ENCODE measurements around the gene GGCX.
"Not testable (repeated sequence)": the region's sequence is repeated elsewhere in the genome, so short reads cannot be mapped to it uniquely, and the experiment has no call there.

GGCX gene

DNA sequence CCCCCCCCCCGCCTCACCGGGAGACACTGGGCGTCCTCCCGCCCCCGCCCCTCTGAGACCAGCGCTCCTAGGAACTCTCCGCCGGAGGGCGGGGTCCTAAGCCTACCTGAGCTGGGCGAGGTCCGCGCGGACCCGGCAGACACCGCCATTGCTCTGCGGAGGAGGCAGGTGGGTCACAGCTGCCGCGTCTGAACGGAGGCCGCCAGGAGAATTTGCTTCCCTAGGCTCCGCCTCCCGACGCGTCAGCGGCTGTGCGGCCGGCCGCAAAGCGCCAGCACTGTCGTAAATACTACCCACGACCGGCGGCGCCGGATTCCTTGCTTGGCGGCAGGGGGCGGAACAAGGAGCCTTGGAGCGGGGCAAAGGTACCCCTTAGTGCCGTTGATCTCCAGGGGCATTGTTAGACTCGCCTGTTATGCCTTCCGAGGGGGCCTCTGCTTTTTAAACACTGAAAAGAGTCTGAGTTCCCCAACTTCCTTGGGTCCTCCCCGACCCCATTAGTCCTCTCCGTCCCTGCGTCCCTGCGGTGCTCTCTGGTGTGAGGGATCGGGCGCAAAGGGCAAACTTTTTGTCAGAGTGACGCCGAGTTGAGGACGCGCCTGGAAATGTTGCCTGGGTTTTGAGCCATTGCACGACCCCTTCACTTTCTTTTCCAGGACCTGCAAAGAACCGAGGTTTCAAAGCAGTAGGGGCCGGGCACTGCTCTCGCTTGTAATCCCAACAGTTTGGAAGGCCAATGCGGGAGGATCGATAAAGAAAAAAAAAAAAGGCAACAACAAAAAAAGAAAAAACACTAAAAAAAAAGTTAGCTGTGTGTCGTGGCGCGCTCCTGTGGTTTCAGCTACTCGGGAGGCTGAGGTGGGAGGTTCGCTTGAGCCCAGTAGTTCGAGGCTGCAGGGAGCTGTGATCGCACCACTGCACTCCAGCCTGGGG lies at the start of gene GGCX:
TSS of gene GGCX (minus strand) at position 214 of the 933 bp plus-strand sequence. CDS start at position 149, 65 bp downstream.
- peak; percentile 91 for DNase-seq (ENCODE audit: low read depth in 2 of 2)

DNA sequence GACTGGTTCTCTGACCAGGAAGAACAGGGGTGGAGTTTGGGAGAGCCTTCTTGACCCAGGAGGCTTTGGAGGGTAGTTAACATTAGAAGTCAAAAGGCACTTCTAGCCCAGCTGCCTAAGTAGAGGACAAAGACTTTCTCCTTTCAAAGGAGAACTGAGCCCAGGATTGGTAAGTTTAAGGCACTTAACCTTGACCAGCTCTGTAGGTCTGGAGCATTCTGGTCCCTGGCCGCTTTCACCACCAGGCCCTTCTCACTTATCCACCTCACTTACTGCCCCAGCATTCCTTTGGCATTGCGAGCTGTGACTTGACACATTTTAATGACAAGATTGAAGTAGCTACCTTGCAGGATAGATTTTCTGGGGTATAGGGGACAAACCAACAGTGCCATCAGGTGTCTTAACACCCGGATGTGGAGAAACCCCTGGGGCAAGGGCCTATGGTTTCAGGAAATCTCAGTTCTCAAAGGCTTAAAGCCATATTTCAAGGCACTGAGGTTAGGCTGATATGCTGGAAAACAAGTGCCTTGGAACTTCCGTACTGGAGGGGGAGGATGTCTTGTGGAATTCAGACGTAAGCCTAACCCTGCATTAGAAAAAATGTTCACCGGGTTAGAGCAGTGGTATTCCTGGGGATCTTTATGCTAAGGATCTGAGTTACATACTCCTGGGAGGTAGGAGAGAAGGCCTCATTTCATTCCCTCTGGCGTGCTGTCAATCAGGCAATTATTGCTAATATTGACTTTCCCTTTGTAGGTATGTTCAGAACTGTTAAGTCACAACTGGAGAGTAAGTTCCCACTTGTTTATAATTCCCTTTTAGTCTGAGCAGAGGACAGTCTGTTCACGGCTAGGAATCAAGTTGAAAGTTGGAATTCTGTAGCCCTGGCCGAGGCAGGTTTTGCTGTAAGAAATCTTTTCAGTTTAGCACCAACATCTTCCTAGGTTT lies 46.2 kb upstream of the GGCX start:
- no peak for DNase-seq (ENCODE audit: low read depth in 2 of 2)

DNA sequence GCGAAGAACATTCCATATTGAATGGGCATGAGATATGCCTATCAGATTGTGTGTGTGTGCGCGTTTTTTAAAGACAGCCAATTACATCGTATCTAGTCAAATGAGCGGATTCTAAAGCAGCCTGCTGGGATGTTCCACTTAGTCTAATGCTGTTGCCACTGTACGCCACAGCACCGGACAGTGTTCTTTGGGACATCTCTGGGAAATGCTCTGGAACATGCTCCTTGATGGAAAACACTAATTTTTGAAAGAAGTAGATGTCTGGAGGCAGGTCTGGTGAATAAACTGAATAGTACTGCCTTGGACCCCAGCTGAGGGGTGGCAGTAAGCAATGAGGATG lies 44.8 kb upstream of the GGCX start:
- no peak for DNase-seq (ENCODE audit: low read depth in 2 of 2)

DNA sequence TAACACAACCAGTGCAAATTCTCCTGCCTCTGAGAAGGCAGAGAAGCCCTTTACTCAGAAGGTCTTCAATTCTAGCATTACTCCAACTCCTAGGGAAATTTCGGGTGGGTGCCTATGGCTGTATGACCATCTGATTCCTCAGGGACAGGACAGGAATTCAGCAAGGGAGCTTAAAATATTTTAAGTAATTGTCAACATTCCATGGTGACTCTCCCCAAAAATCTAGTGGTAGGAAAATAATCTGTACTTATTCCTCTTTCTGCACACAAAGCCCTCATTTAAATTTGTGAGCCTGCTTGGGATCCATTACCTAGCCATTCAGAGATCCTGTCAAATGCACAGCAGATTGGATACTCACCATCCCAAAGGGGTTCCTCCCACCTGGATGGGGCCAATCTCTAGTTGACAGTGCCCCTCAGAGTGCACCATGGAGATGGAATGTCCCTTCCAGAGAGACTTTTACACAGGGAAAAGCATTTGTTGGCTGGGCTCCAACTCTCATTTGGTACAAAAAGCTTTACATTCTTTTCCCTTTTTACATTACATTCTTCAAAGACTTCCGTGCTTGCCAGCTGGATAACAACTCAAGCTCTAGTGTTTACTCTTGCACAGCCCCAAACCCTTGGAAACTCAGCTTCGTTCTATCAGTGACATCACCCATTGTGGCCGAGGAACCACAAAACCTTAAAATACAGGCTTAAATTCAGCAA lies 44.3 kb upstream of the GGCX start:
- no peak for DNase-seq (ENCODE audit: low read depth in 2 of 2)

DNA sequence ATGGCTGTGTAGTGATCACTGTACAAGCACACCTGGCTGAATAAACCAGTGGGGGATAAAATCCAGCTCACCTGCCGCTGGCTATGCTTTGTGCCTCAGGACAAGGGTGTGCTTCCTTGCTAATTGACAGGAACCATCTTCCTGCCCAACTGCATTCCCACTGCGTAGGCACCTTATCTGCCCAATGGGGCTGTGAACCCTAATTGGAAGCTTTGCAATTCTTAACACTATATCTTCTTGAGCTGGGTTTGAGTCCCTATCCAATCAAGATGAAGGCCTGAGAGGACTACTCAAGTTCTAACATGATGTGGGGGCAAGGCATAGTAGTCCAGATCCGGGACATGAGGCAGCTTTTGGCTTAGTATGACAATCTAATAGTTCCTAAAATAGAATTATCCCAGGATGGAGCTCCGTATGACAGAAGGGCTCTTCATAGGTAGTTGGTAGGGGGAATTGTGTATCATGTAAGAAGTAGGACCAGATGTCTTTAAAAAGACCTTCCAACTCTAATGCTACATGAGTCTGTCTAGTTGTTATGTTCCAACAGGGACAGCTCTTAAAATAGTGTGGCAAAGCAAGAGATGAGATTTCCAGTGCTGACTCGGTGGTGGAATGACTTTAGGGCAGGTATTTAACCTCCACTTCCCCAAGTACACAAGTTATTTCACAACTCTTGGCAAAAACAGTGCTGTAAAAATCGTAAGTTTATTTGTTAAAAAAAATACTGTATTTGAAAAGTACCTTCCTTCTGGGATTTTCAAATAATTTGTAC lies 43.5 kb upstream of the GGCX start:
- DNase-seq (ENCODE audit: low read depth in 2 of 2) = no peak

DNA sequence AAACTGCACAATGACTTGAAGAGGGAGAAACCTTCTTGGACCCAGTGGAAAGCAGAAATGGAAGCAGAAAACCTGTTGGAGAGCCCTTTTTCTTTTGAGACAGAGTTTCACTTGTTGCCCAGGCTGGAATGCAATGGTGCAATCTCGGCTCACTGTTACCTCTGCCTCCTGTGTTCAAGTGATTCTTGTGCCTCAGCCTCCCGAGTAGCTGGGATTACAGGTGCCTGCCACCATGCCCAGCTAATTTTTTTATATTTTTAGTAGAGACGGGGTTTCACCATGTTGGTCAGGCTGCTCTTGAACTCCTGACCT lies 42.8 kb upstream of the GGCX start:
- not testable (repeated sequence) for DNase-seq (ENCODE audit: low read depth in 2 of 2)

DNA sequence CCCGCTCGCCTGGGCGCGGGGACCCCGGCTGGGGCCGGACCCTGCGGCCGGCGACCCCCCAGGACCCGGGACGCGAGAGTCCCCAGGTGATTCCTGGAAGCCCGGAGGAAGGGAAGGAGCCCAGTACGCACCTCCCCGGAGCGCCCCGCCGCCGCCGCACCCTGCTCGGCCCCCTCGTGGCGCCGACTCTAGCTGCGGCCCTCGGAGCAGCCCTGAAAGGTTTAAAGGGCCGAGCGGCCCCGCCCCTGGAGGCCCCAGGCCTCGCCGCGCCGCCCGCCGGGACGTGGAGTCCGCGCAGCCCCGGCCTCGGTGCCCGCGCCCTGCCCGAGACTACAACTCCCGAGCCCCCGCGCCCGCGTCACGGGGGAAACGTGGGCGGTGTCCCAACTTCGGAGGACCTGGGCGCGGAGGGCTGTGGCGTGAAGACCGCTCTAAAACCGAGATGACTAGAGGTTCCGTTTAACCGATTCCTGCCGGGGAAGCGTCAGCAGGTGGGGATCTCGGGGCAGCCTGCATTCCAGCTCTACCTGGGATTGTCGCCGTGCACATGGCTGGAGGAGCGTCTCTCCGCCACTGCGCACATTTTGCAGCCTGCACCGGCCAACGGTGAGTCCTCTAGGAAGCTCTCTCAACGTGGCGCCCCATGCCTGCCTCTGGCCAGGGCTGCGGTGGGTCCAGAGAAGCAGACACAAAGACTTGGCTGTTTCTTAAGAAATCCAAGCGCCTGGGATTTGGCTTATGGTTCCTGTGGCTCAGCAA lies 41.4 kb upstream of the GGCX start, which contains the start of gene TMEM150A:
TSS of gene TMEM150A (minus strand) at position 223 of the 759 bp plus-strand sequence. CDS start 750 bp downstream, outside the sequence.
- DNase-seq (ENCODE audit: low read depth in 2 of 2) = peak; percentile 75 to 89

DNA sequence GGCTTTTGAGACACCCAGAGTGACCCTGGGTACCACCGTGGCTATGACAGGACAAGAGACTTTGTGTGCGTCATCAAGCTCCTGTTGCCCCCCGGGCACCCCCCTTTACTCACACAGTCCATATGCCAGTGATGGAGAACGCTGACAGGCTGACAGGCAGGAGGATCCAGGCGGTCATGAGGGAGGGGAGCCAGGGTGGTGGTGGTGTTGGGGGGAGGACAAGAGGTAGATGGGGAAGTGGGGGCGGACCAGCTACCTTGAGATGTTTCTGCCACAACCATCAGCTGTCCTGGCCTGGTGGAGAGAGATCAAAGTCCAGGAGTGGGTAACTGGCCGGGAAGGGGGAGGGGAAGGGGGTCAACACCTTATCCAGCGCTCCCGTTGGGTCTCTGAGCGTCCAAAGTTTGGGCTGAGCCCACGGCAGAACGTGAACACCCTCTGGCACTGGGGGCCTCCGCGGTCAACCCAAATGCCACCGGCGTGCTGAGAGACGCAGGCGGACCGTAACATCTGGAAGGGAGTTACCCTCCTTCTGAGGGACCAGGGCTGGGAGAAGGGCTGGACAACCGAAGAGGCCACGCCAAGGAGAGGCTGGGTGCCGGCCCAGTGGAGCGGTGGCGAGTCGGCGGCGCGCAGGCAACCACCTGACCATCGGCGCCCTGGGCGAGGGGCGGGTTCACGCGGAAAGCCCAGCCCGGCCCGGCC lies 40.6 kb upstream of the GGCX start:
- DNase-seq (ENCODE audit: low read depth in 2 of 2) = no peak

DNA sequence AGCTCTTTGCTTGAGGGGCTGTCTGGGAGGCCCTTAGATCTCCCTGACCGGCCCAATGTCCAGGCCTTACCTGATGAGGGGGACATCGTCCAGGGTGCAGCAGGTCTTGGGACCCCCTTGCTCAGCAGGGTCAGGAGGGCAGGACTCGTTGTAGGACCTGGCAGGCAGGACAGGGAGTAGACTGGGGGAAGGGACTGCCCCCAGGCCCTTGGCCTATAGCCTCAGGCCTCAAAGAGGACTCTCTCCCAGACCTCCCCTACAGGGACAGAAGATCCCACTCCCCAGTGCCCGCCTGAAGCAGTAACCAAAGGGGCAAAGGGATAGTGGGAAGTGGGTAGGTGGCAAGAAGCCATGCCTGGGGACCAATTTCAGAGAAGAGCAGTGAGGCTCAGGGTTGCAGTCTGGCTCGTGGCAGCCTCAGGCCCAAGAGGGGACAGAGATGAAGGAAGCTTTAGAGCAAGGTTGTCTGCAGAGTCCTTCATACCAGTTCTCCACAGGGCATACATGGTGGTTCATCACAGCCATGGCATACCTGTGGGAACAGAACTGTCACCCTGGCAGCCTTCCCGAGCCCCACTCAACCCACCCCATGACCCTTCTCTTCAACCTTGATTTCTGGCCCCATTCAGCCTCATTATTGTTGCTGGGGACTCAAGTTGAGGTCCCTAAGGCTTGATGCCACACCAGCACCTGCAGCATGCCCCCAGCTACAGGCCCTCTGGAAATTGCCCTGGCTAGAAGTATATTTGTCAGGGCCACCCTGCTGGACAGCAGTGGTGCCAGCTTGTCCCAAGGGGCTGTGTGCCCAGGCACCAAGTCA lies 39.9 kb upstream of the GGCX start:
- no peak for DNase-seq (ENCODE audit: low read depth in 2 of 2)

DNA sequence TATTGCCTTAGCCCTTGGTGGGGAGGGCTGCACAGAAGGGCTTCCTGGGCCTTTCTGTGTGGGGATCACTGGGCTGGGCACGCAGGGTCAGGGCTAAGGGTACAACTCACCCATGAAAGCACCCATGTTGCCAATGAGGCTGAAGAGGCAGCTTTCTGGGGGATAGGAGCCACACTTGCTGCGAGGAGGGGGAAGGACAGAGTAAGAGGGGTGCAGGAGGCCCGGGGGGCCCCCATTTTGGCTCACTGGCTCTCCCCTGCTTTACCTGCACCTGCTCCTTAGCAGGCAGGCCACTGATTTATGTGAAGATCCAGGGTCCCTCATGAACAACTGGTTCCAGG lies 38.9 kb upstream of the GGCX start:
- DNase-seq (ENCODE audit: low read depth in 2 of 2) = no peak

DNA sequence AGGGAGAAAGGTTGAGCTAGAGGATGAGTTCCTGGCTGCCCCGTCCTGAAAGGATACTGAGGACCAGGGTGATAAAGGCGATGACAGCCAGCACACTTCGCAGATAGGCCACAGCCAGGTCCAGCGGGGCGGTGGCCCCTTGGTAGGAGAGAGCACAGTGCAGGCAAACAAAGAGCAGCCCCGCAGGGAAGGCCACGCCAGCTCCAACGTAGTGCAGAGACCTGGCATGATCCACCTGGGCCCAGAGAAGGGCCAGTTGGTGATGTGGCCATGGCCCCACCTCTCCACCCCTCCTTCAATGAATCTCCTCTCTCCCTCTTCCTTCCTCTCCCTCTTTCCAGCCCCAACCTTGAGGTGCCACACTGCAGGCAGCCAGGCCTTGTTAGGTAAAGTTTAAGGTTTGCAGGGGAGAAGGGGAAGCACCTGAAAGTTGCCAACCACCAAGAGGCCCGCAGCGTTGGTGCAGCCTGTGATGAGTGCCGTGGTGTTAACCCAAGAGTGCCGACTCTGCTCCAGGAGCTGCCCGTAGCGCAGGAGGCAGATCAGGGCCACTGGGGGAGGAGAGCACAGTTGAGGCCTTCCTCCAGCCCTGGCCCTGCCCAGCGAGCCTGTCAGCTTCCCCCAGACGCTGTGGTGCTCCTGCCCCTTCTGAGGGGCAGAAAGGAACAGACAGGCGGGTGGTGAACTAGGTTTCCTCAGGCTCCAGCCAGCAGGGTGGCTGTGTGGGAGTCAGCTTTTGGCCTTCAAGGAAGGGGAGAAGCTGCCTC lies 38.4 kb upstream of the GGCX start:
- DNase-seq (ENCODE audit: low read depth in 2 of 2) = no peak

DNA sequence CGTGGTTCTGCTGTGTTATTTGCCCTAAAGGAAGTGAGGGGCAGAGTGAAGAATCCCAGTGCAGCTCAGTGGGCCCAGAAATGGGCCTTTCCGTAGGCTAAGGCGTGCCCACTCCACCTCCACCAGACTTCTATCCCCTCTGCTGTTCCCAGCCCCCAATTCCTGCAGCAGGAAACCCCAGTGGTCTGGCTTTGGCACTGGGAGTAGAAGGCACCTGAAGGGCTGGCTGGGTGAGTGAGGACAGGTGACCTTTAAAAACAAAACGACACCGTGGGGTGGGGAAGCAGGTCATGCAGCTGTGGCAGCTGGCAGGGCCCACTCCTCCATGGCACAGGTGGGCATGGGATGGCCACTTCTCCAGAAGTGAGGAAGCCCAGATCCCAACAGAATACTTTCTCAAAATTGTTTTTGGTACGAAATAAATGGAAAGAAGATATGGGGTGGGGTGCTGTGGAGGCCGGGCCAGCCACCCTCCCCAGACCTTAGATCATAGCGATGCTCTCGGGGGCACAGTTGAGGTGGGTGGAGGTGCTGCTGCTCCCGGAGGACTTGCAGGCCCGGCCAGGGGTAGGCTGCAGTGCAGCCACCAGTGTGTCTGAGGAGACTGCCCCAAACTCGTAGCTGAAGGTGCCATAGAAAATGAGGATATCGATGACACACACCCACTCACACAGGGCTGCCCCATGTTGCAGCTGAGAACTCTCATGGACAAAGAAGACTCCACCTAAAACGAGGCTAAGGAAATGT lies 37.5 kb upstream of the GGCX start:
- no peak for DNase-seq (ENCODE audit: low read depth in 2 of 2)

DNA sequence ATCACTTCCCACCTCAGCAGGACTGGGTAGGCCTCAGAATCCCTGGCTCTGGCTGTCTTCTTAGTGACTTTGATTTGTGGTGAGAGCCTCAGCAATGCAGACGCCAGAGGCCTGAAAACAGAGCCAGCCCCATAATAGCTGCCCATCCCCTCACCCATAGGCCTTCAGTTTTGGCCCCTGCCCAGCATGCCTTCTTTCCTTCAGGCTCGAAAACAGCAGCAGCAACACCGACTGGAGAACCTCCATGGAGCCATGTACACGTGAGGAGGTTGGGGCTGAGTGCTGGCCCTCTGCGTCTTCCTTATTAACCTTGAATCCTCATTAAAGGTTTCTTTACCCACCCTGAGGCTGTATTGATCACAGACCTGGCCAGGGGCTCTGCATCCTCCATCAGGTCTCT lies 35.9 kb upstream of the GGCX start:
- DNase-seq (ENCODE audit: low read depth in 2 of 2) = no peak

DNA sequence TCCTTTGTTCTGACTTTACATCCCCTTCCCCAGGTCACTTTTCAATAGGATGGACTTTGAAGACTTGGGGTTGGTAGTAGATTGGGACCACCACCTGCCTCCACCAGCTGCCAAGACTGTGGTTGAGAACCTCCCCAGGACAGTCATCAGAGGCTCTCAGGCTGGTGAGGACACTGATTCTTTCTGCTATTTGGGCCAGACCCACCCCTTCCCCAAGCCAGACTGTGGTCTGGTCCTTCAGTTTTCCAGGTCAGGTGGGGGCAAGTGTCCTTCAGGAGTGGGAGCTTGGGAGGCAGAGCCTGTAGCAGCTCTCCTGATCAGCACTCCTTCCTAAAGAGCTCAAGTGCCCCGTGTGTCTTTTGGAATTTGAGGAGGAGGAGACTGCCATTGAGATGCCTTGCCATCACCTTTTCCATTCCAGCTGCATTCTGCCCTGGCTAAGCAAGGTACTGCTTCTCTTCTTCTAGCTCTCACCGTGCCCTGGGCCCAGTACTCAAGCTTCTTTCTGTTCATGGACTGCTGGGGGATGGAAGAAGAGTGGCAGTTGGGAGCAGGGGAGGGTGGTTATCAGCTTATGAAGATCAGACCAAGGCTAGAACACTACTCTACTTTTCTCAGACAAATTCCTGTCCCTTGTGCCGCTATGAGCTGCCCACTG lies 35.3 kb upstream of the GGCX start:
- DNase-seq (ENCODE audit: low read depth in 2 of 2) = no peak

DNA sequence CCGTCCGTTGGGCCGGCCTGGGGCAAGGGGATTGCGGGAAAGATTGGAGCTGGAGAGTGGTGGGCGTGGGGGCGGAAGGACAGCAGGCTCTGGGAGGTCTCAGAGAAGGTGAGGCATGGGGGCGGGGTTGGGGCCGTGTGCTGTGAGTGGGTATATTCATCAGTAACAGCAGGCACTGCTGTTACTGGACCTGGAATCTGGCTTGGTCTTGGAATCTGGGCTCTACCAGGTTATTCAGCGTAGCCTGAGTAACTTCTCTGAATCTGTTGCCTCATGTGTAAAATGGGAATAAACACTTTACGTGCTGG lies 34.7 kb upstream of the GGCX start:
- no peak for DNase-seq (ENCODE audit: low read depth in 2 of 2)

DNA sequence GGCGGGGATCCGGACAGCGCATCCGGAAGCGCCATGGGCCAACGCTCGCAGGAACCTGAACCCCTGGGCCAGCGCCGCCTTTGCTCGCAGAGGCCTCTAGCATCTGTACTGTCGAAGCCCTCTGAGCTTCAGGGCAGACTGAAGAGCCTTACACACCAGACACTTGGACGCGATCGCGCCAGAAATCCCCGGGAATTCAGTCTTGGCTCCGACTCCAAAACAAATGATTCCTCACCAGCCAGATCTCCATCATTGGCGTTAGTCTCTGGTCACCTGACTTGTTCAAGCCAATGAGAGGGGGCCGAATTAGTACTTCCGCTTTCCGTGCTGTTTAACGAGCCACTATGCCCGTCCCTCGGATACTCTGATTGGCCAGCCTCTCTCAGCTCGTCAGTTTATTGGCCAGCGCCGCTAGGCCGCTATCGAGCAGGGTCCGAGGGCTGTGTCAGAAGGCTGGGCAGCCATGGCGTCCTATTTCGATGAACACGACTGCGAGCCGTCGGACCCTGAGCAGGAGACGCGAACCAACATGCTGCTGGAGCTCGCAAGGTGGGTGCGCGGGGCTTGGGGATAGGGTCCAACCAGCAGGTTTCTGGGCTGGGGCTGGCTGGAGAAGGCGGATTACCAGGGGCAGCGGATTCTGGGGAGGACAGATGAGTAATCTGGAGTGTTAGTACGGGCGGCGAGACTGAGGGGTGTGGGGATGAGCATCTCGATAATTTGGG lies 34.2 kb upstream of the GGCX start, which contains the start of gene RNF181:
TSS of gene RNF181 (plus strand) at position 445 of the 725 bp plus-strand sequence. CDS start at position 464, 19 bp downstream.
- DNase-seq (ENCODE audit: low read depth in 2 of 2) = peak; percentile 71 to 84
